ENCODE results near the gene ALG3.

Gene ALG3

DNA sequence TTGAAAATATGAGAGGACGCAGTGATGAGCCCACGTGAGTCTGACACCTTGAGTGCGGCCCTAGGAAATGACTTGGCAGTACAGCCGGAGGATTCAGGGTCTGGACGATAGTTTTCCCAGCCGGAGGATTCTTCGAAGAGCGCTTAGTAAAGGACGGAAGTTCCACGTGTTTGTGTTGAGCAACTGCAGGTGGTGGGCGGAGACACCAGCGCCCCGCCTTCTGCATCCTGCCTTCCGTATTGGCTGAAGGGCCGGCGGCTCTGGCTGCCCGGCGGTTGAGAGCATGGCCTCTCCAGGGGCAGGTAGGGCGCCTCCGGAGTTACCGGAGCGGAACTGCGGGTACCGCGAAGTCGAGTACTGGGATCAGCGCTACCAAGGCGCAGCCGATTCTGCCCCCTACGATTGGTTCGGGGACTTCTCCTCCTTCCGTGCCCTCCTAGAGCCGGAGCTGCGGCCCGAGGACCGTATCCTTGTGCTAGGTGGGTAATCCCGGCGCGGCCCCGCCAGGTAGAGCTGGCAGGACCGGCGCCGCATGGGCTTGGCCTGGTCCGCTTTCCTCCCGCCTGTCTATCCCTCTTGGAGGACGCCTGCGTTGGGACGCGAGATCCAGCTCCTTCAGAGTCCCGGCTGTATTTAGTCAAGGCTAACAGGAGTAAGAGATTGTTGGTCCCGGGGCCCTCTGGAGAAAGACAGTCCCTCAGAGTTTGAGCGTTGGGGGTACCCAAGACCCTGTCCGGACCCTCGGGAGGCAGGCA, 827 bp upstream of the ALG3 start, which contains the start of gene EEF1AKMT4:
Gene EEF1AKMT4, plus strand, starts transcription at position 261 of the 755 bp plus-strand sequence. Its CDS starts 23 bp downstream, at position 284.
- TF ChIP-seq, protein P1, sequence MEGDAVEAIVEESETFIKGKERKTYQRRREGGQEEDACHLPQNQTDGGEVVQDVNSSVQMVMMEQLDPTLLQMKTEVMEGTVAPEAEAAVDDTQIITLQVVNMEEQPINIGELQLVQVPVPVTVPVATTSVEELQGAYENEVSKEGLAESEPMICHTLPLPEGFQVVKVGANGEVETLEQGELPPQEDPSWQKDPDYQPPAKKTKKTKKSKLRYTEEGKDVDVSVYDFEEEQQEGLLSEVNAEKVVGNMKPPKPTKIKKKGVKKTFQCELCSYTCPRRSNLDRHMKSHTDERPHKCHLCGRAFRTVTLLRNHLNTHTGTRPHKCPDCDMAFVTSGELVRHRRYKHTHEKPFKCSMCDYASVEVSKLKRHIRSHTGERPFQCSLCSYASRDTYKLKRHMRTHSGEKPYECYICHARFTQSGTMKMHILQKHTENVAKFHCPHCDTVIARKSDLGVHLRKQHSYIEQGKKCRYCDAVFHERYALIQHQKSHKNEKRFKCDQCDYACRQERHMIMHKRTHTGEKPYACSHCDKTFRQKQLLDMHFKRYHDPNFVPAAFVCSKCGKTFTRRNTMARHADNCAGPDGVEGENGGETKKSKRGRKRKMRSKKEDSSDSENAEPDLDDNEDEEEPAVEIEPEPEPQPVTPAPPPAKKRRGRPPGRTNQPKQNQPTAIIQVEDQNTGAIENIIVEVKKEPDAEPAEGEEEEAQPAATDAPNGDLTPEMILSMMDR (IDR thresholded peaks at IDR 0.05; ENCODE audit: low read depth, low read length), result peak; percentile 67
- peak; percentile 99 for DNase-seq (ENCODE audit: low read depth in 2 of 2)
- H3K4me3 ChIP-seq (replicated peaks in 1 of 2; ENCODE audit: low read depth in 2 of 2, low read length in 2 of 2), result peak within 1 kb of the TSS; percentile 97

GRCh38 chr3:184242297-184242685, 6.5 kb downstream of the ALG3 start:
- no peak overlapping the region for H3K4me3 ChIP-seq (replicated peaks in 1 of 2; ENCODE audit: low read depth in 2 of 2, low read length in 2 of 2)
- DNase-seq (ENCODE audit: low read depth in 2 of 2), result no peak
- TF ChIP-seq, protein P1 (IDR thresholded peaks at IDR 0.05; ENCODE audit: low read depth, low read length), result no peak

- H3K4me3 ChIP-seq (replicated peaks in 1 of 2; ENCODE audit: low read depth in 2 of 2, low read length in 2 of 2), result no peak overlapping the region
- peak; percentile 52 to 64 for DNase-seq (ENCODE audit: low read depth in 2 of 2)
- TF ChIP-seq, protein P1 (IDR thresholded peaks at IDR 0.05; ENCODE audit: low read depth, low read length), result peak; percentile 57
Observed at GRCh38 chr3:184241447-184242296, 7.1 kb downstream of the ALG3 start.

GRCh38 chr3:184241141-184241446, 7.7 kb downstream of the ALG3 start:
- TF ChIP-seq, protein P1 (IDR thresholded peaks at IDR 0.05; ENCODE audit: low read depth, low read length), result no peak
- H3K4me3 ChIP-seq (replicated peaks in 1 of 2; ENCODE audit: low read depth in 2 of 2, low read length in 2 of 2), result no peak overlapping the region
- DNase-seq (ENCODE audit: low read depth in 2 of 2), result no peak

GRCh38 chr3:184240384-184241140, 8.2 kb downstream of the ALG3 start:
- H3K4me3 ChIP-seq (replicated peaks in 1 of 2; ENCODE audit: low read depth in 2 of 2, low read length in 2 of 2), result no peak overlapping the region
- DNase-seq (ENCODE audit: low read depth in 2 of 2), result peak; percentile 36 to 39
- TF ChIP-seq, protein P1 (IDR thresholded peaks at IDR 0.05; ENCODE audit: low read depth, low read length), result no peak

DNA sequence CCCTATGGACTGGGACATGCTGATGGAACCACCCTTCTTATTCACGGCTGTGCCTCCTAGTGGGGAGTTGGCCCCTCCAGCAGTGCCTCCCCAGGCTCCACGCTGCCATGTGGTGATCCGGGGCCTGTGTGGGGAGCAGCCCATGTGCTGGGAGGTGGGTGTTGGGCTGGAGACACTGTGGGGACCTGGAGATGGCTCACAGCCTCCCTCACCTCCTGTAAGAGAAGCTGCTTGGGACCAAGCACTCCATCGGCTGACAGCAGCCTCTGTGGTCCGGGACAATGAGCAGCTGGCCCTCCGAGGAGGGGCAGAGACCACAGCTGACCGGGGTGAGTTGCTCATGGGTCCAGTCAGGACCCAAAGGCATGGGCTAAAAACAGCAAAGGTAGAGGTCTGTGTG, 9.1 kb downstream of the ALG3 start:
- DNase-seq (ENCODE audit: low read depth in 2 of 2), result no peak
- TF ChIP-seq, protein P1 (IDR thresholded peaks at IDR 0.05; ENCODE audit: low read depth, low read length), result no peak
- H3K4me3 ChIP-seq (replicated peaks in 1 of 2; ENCODE audit: low read depth in 2 of 2, low read length in 2 of 2), result no peak overlapping the region

Measured in cardiac fibroblast (primary cell).